ENCODE data around the gene PRAF2.
A peak's percentile ranks its signal among the peaks of the same experiment; 100 is the strongest.

The PRAF2 gene

DNA sequence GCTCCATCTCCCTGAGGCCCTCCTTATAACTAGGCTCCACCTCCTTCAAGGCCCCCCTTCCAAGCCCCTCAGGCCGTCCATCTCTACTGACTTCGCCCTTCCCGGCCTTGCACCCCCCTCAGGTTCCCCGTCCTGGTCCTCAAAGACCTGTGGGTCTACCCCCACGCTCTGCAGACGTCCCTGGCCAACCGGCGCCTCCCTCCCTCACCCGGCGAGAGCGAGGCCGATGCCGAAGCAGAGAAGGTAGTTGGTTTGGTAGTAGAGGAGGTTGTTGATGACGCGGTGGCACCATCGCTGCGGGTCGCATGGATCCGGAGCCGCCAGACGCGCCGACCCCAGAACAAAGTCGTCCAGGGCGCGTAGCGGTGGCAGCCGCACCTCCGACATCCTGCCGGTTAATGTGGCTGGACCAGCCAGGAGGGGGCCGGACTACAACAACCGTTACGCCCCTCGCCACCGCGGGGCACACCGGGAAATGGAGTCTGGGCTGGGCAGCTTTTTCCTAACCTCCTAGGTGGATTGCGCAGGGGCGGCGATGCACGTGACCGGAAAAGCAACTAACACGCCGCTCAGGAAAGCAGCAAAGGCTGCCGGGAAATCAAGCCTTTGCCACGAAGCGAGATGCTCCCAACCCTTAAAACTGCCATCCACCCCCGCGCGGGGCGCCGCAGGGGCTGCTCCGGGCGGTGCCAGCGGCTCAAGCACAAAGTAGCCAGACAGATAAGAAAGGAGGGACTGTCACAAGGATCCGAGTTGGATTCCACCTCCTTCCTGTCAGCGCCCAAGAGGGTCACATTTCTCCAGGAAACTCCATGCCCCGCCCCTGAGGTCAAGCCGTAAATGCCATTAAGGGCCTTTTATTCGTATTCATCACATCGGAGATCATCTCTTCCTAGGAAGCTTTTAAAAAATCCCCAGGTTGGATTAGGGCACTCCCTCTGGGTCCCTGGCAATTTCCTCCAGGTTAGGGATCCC lies at the start of gene PRAF2:
TSS of gene PRAF2 (minus strand) at position 402 of the 975 bp plus-strand sequence. CDS start at position 387, 15 bp downstream.
- peaks cover 9% of the 10 kb centered on the region; the same call in 1 of the 2 replicates for H3K36me3 ChIP-seq (ENCODE audit: insufficient read depth, low read depth, low read length)
- H3K27ac ChIP-seq (ENCODE audit: low read length), result no peak within 1 kb of the TSS
- H3K4me1 ChIP-seq (ENCODE audit: insufficient read depth, low read length), result no peaks in the 10 kb centered on the region
- H3K27me3 ChIP-seq (ENCODE audit: insufficient read depth, low read length), result no peaks in the 10 kb centered on the region
- peak within 1 kb of the TSS; percentile 81 for H3K4me3 ChIP-seq (ENCODE audit: low read length)
- H3K9me3 ChIP-seq (ENCODE audit: insufficient read depth, low read depth, low read length), result no peaks in the 10 kb centered on the region
- peak within 1 kb of the TSS; percentile 79; the same call in 1 of the 2 replicates for H3K9ac ChIP-seq (ENCODE audit: low read depth, low read length)

- H3K36me3 ChIP-seq (ENCODE audit: insufficient read depth, low read depth, low read length), result peaks cover 18% of the 10 kb centered on the region
- H3K9ac ChIP-seq (ENCODE audit: low read depth, low read length), result peak overlapping the region; percentile 90; the same call in 1 of the 2 replicates
- H3K27me3 ChIP-seq (ENCODE audit: insufficient read depth, low read length), result no peaks in the 10 kb centered on the region
- no peak overlapping the region for H3K27ac ChIP-seq (ENCODE audit: low read length)
- H3K4me3 ChIP-seq (ENCODE audit: low read length), result peak overlapping the region; percentile 96
- no peaks in the 10 kb centered on the region for H3K9me3 ChIP-seq (ENCODE audit: insufficient read depth, low read depth, low read length)
- no peaks in the 10 kb centered on the region for H3K4me1 ChIP-seq (ENCODE audit: insufficient read depth, low read length)
Observed at GRCh38 chrX:49122499-49122898, 48.7 kb upstream of the PRAF2 start.

DNA sequence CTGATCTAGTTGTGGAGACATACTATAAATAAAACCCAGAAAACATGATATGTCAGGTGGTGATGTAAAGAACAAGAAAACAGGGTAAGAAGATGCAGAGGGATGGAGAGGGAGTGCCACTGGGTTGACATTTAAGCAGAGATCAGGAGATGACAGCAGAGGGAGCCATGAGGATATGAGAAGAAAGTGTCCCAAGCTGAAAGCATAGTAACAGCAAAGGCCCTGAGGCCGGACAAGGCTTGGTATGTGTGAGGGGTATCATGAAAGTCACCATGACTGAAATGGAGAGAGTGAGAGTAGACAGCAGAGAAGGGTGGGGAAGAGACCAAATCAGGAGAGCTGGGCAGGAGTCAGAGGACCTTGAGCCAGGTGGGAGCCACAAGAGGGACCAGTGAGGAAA lies 46.3 kb upstream of the PRAF2 start:
- no peaks in the 10 kb centered on the region for H3K4me1 ChIP-seq (ENCODE audit: insufficient read depth, low read length)
- H3K27me3 ChIP-seq (ENCODE audit: insufficient read depth, low read length), result no peaks in the 10 kb centered on the region
- H3K36me3 ChIP-seq (ENCODE audit: insufficient read depth, low read depth, low read length), result peaks cover 32% of the 10 kb centered on the region
- H3K4me3 ChIP-seq (ENCODE audit: low read length), result no peak overlapping the region
- H3K27ac ChIP-seq (ENCODE audit: low read length), result no peak overlapping the region
- no peak overlapping the region for H3K9ac ChIP-seq (ENCODE audit: low read depth, low read length)
- no peaks in the 10 kb centered on the region for H3K9me3 ChIP-seq (ENCODE audit: insufficient read depth, low read depth, low read length)

- no peaks in the 10 kb centered on the region for H3K27me3 ChIP-seq (ENCODE audit: insufficient read depth, low read length)
- no peak overlapping the region for H3K27ac ChIP-seq (ENCODE audit: low read length)
- peaks cover 40% of the 10 kb centered on the region for H3K36me3 ChIP-seq (ENCODE audit: insufficient read depth, low read depth, low read length)
- no peak overlapping the region for H3K4me3 ChIP-seq (ENCODE audit: low read length)
- H3K4me1 ChIP-seq (ENCODE audit: insufficient read depth, low read length), result no peaks in the 10 kb centered on the region
- H3K9me3 ChIP-seq (ENCODE audit: insufficient read depth, low read depth, low read length), result no peaks in the 10 kb centered on the region
- H3K9ac ChIP-seq (ENCODE audit: low read depth, low read length), result no peak overlapping the region
Observed at GRCh38 chrX:49117581-49117980, 43.8 kb upstream of the PRAF2 start.

DNA sequence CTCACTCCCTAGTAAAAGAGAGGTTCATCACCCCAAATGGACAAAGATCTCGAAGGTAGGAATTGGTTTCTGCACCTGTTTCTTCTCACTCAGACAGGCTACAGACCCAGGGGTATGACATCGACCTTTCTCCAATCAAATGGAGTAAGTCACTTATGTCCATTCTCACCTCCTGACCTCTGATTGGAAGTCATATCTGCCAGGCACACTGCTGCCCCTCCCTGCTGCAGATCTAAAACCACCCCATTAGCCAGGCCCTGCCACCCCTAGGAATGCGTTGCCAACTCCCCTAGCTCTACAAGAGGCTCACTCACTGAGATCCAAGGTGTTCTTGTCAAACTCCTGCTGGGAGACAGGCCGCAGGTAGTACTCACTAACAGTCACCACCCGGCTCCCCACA lies 42.9 kb upstream of the PRAF2 start:
- no peak overlapping the region for H3K9ac ChIP-seq (ENCODE audit: low read depth, low read length)
- H3K4me3 ChIP-seq (ENCODE audit: low read length), result no peak overlapping the region
- no peaks in the 10 kb centered on the region for H3K4me1 ChIP-seq (ENCODE audit: insufficient read depth, low read length)
- H3K9me3 ChIP-seq (ENCODE audit: insufficient read depth, low read depth, low read length), result no peaks in the 10 kb centered on the region
- no peaks in the 10 kb centered on the region for H3K27me3 ChIP-seq (ENCODE audit: insufficient read depth, low read length)
- no peak overlapping the region for H3K27ac ChIP-seq (ENCODE audit: low read length)
- peaks cover 40% of the 10 kb centered on the region for H3K36me3 ChIP-seq (ENCODE audit: insufficient read depth, low read depth, low read length)

GRCh38 chrX:49116076-49116475 lies 42.3 kb upstream of the PRAF2 start:
- no peak overlapping the region for H3K4me3 ChIP-seq (ENCODE audit: low read length)
- peaks cover 35% of the 10 kb centered on the region for H3K36me3 ChIP-seq (ENCODE audit: insufficient read depth, low read depth, low read length)
- H3K9ac ChIP-seq (ENCODE audit: low read depth, low read length), result no peak overlapping the region
- H3K4me1 ChIP-seq (ENCODE audit: insufficient read depth, low read length), result no peaks in the 10 kb centered on the region
- no peaks in the 10 kb centered on the region for H3K27me3 ChIP-seq (ENCODE audit: insufficient read depth, low read length)
- H3K27ac ChIP-seq (ENCODE audit: low read length), result no peak overlapping the region
- H3K9me3 ChIP-seq (ENCODE audit: insufficient read depth, low read depth, low read length), result no peaks in the 10 kb centered on the region

GRCh38 chrX:49111791-49112190 lies 38.0 kb upstream of the PRAF2 start:
- no peak overlapping the region for H3K4me3 ChIP-seq (ENCODE audit: low read length)
- H3K36me3 ChIP-seq (ENCODE audit: insufficient read depth, low read depth, low read length), result peaks cover 16% of the 10 kb centered on the region

GRCh38 chrX:49110417-49110816 lies 36.6 kb upstream of the PRAF2 start:
- no peak overlapping the region for H3K9ac ChIP-seq (ENCODE audit: low read depth, low read length)

More at GRCh38 chrX:49111791-49112190, 38.0 kb upstream of the PRAF2 start:
- no peaks in the 10 kb centered on the region for H3K9me3 ChIP-seq (ENCODE audit: insufficient read depth, low read depth, low read length)
- no peaks in the 10 kb centered on the region for H3K4me1 ChIP-seq (ENCODE audit: insufficient read depth, low read length)
- H3K27me3 ChIP-seq (ENCODE audit: insufficient read depth, low read length), result no peaks in the 10 kb centered on the region
- H3K27ac ChIP-seq (ENCODE audit: low read length), result no peak overlapping the region
- no peak overlapping the region for H3K9ac ChIP-seq (ENCODE audit: low read depth, low read length)

GRCh38 chrX:49108641-49109040 lies 34.8 kb upstream of the PRAF2 start:
- H3K9me3 ChIP-seq (ENCODE audit: insufficient read depth, low read depth, low read length), result no peaks in the 10 kb centered on the region
- no peak overlapping the region for H3K9ac ChIP-seq (ENCODE audit: low read depth, low read length)
- H3K4me3 ChIP-seq (ENCODE audit: low read length), result no peak overlapping the region
- no peaks in the 10 kb centered on the region for H3K4me1 ChIP-seq (ENCODE audit: insufficient read depth, low read length)
- peaks cover 6% of the 10 kb centered on the region for H3K36me3 ChIP-seq (ENCODE audit: insufficient read depth, low read depth, low read length)
- no peaks in the 10 kb centered on the region for H3K27me3 ChIP-seq (ENCODE audit: insufficient read depth, low read length)
- no peak overlapping the region for H3K27ac ChIP-seq (ENCODE audit: low read length)

More at GRCh38 chrX:49110417-49110816, 36.6 kb upstream of the PRAF2 start:
- Histone ChIP-seq H3K4me1 (ENCODE audit: insufficient read depth, low read length) (no peaks in the 10 kb centered on the region), H3K9me3 (ENCODE audit: insufficient read depth, low read depth, low read length) (no peaks in the 10 kb centered on the region), H3K4me3 (ENCODE audit: low read length) (no peak overlapping the region), H3K36me3 (ENCODE audit: insufficient read depth, low read depth, low read length) (peaks cover 8% of the 10 kb centered on the region), H3K27me3 (ENCODE audit: insufficient read depth, low read length) (no peaks in the 10 kb centered on the region), H3K27ac (ENCODE audit: low read length) (no peak overlapping the region)

- no peaks in the 10 kb centered on the region for H3K27me3 ChIP-seq (ENCODE audit: insufficient read depth, low read length)
- no peaks in the 10 kb centered on the region for H3K4me1 ChIP-seq (ENCODE audit: insufficient read depth, low read length)
- H3K36me3 ChIP-seq (ENCODE audit: insufficient read depth, low read depth, low read length), result no peaks in the 10 kb centered on the region; the same call in 1 of the 2 replicates
- H3K4me3 ChIP-seq (ENCODE audit: low read length), result no peak overlapping the region
- H3K27ac ChIP-seq (ENCODE audit: low read length), result no peak overlapping the region
- no peaks in the 10 kb centered on the region for H3K9me3 ChIP-seq (ENCODE audit: insufficient read depth, low read depth, low read length)
- H3K9ac ChIP-seq (ENCODE audit: low read depth, low read length), result no peak overlapping the region
Observed at GRCh38 chrX:49106930-49107329, 33.1 kb upstream of the PRAF2 start.

DNA sequence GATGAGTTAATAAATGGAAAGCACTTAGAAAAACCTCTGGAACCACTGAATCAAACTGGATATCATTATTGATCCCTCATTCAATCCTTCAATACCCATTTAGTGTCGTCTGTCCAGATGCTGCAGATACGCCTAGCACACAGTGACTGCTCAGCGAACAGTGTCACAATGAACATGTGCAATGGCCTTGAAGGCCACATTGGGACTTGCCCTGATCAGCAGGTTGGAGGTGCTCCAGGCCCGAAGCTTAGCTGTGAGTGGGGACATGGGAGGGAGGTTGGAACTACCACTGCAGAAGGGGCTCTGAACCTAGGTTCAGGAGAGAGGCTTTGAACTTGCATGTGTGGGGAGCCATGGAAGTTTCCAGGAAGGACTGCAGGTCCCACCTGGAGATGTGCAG lies 32.5 kb upstream of the PRAF2 start:
- Histone ChIP-seq H3K4me3 (ENCODE audit: low read length) (no peak overlapping the region), H3K9me3 (ENCODE audit: insufficient read depth, low read depth, low read length) (no peaks in the 10 kb centered on the region), H3K4me1 (ENCODE audit: insufficient read depth, low read length) (no peaks in the 10 kb centered on the region), H3K27me3 (ENCODE audit: insufficient read depth, low read length) (no peaks in the 10 kb centered on the region), H3K27ac (ENCODE audit: low read length) (no peak overlapping the region), H3K36me3 (ENCODE audit: insufficient read depth, low read depth, low read length) (no peaks in the 10 kb centered on the region), H3K9ac (ENCODE audit: low read depth, low read length) (no peak overlapping the region)

GRCh38 chrX:49103637-49104036 lies 29.8 kb upstream of the PRAF2 start:
- H3K9me3 ChIP-seq (ENCODE audit: insufficient read depth, low read depth, low read length), result no peaks in the 10 kb centered on the region
- H3K27ac ChIP-seq (ENCODE audit: low read length), result no peak overlapping the region
- H3K4me1 ChIP-seq (ENCODE audit: insufficient read depth, low read length), result no peaks in the 10 kb centered on the region
- no peaks in the 10 kb centered on the region for H3K27me3 ChIP-seq (ENCODE audit: insufficient read depth, low read length)
- H3K36me3 ChIP-seq (ENCODE audit: insufficient read depth, low read depth, low read length), result no peaks in the 10 kb centered on the region
- no peak overlapping the region for H3K9ac ChIP-seq (ENCODE audit: low read depth, low read length)
- H3K4me3 ChIP-seq (ENCODE audit: low read length), result no peak overlapping the region
